Nephron progenitor cell (in vitro differentiated cells): ENCODE measurements around the gene TNS4.
A peak's percentile ranks its signal among the peaks of the same experiment; 100 is the strongest.

Source experiments
- DNase-seq: peaks from one replicate; pipeline ENCODE4 v3.0.0; 2021
- H3K27ac Mint-ChIP-seq: 2 replicates; pipeline ENCODE4 v1.8.0; 2021; ENCODE audit warnings: mild to moderate bottlenecking, moderate library complexity, mixed read lengths
- H3K27me3 Mint-ChIP-seq: 2 replicates; pipeline ENCODE4 v1.8.0; 2021; ENCODE audit warnings: mild to moderate bottlenecking, low read depth, mixed read lengths; ENCODE audit not compliant: poor library complexity
- H3K36me3 Mint-ChIP-seq: 2 replicates; pipeline ENCODE4 v1.8.0; 2021; ENCODE audit warnings: low read depth, mixed read lengths
- H3K4me1 Mint-ChIP-seq: 2 replicates; pipeline ENCODE4 v1.8.0; 2021; ENCODE audit warnings: mixed read lengths
- H3K4me3 Mint-ChIP-seq: 2 replicates; pipeline ENCODE4 v1.8.0; 2021; ENCODE audit warnings: mild to moderate bottlenecking, moderate library complexity, mixed read lengths
- H3K9me3 Mint-ChIP-seq: 2 replicates; pipeline ENCODE4 v1.8.0; 2021; ENCODE audit warnings: mild to moderate bottlenecking, moderate library complexity, mixed read lengths
- TF ChIP-seq, protein P1 (sequence below): fragments of 200-600 bp; sonication (generic); IDR thresholded peaks from 2 replicates; pipeline ENCODE4 v1.5.0; 2021; ENCODE audit warnings: antibody characterized with exemption

The TNS4 gene

GRCh38 chr17:40536295-40537171, 35.1 kb upstream of the TNS4 start:
- no peak overlapping the region for H3K27ac Mint-ChIP-seq
- TF ChIP-seq, protein P1, sequence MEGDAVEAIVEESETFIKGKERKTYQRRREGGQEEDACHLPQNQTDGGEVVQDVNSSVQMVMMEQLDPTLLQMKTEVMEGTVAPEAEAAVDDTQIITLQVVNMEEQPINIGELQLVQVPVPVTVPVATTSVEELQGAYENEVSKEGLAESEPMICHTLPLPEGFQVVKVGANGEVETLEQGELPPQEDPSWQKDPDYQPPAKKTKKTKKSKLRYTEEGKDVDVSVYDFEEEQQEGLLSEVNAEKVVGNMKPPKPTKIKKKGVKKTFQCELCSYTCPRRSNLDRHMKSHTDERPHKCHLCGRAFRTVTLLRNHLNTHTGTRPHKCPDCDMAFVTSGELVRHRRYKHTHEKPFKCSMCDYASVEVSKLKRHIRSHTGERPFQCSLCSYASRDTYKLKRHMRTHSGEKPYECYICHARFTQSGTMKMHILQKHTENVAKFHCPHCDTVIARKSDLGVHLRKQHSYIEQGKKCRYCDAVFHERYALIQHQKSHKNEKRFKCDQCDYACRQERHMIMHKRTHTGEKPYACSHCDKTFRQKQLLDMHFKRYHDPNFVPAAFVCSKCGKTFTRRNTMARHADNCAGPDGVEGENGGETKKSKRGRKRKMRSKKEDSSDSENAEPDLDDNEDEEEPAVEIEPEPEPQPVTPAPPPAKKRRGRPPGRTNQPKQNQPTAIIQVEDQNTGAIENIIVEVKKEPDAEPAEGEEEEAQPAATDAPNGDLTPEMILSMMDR: no peak
- no peak overlapping the region for H3K4me3 Mint-ChIP-seq
- no peak for DNase-seq
- peaks cover 61% of the 10 kb centered on the region for H3K4me1 Mint-ChIP-seq
- no peaks in the 10 kb centered on the region for H3K36me3 Mint-ChIP-seq
- peaks cover 11% of the 10 kb centered on the region for H3K27me3 Mint-ChIP-seq
- H3K9me3 Mint-ChIP-seq: no peaks in the 10 kb centered on the region

- TF ChIP-seq, protein P1: no peak
- Mint-ChIP-seq H3K4me1 (peaks cover 57% of the 10 kb centered on the region), H3K27ac (no peak overlapping the region), H3K36me3 (no peaks in the 10 kb centered on the region), H3K4me3 (no peak overlapping the region), H3K27me3 (peaks cover 11% of the 10 kb centered on the region), H3K9me3 (no peaks in the 10 kb centered on the region)
- DNase-seq: no peak
Measured at GRCh38 chr17:40535924-40536294, 34.5 kb upstream of the TNS4 start.

- peaks cover 58% of the 10 kb centered on the region for H3K4me1 Mint-ChIP-seq
- TF ChIP-seq, protein P1: no peak
- no peaks in the 10 kb centered on the region for H3K9me3 Mint-ChIP-seq
Measured at GRCh38 chr17:40535438-40535837, 34.0 kb upstream of the TNS4 start.

GRCh38 chr17:40534371-40535189, 33.2 kb upstream of the TNS4 start:
- Mint-ChIP-seq H3K9me3 (no peaks in the 10 kb centered on the region), H3K4me1 (peaks cover 61% of the 10 kb centered on the region), H3K27me3 (peaks cover 14% of the 10 kb centered on the region), H3K4me3 (no peak overlapping the region), H3K36me3 (no peaks in the 10 kb centered on the region), H3K27ac (peak overlapping the region; percentile 7)
- TF ChIP-seq, protein P1: no peak
- DNase-seq: no peak

More at GRCh38 chr17:40535438-40535837, 34.0 kb upstream of the TNS4 start:
- H3K36me3 Mint-ChIP-seq: no peaks in the 10 kb centered on the region
- H3K27ac Mint-ChIP-seq: no peak overlapping the region
- H3K4me3 Mint-ChIP-seq: no peak overlapping the region
- DNase-seq: no peak
- H3K27me3 Mint-ChIP-seq: peaks cover 11% of the 10 kb centered on the region

DNA sequence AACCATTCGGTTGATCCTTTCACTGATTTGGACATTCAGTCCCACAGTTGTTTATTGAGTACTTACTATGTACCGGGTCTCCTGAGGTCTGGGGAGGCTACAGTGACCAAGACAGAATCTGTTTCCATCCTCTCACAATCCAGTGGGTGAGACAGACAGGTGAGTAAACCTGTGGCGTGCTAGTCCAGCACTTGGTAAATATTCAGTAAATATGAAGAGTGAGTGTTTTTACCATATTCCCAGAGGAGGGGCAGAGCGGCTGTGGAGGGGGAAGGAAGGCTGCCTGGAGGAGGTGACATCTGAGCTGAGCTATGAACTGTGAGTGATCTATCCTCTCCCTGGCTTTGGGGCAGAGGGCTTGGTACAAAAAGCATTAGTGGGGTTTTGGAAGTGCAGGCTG, 32.5 kb upstream of the TNS4 start:
- Mint-ChIP-seq H3K27me3 (peaks cover 8% of the 10 kb centered on the region), H3K4me3 (no peak overlapping the region), H3K27ac (peak overlapping the region; percentile 15), H3K36me3 (no peaks in the 10 kb centered on the region), H3K4me1 (peaks cover 61% of the 10 kb centered on the region), H3K9me3 (no peaks in the 10 kb centered on the region)
- TF ChIP-seq, protein P1: no peak
- no peak for DNase-seq
